H1 (cell line): ENCODE results near the gene CHTF18.

Experiments used
- ASH2L ChIP-seq: fragments of 200-600, 300-600 bp; sonication (generic); IDR thresholded peaks from one replicate; pipeline ENCODE4 v1.7.1; 2017; ENCODE audit warnings: low read length
- CBX8 ChIP-seq: fragments of 300-800, 300-1000 bp; sonication (generic); IDR thresholded peaks from 2 replicates; pipeline ENCODE4 v1.7.1; 2016; ENCODE audit warnings: low read depth, low read length, borderline replicate concordance
- CEBPB ChIP-seq: IDR thresholded peaks from 2 replicates; pipeline ENCODE4 v1.6.1; 2012; ENCODE audit warnings: low read depth, low read length
- CREB1 ChIP-seq: IDR thresholded peaks from 2 replicates; pipeline ENCODE4 v1.6.1; 2012; ENCODE audit warnings: inconsistent platforms
- CTBP2 ChIP-seq: IDR thresholded peaks from 2 replicates; pipeline ENCODE4 v1.7.0; 2011; ENCODE audit warnings: borderline replicate concordance, mild to moderate bottlenecking, moderate library complexity, mixed read lengths, low read length; ENCODE audit not compliant: insufficient read depth, insufficient read length
- EZH2 ChIP-seq: fragments of 200-600 bp; sonication (generic); IDR thresholded peaks from 2 replicates; pipeline ENCODE4 v1.7.1; 2012; ENCODE audit warnings: low read depth, mild to moderate bottlenecking, moderate library complexity, low read length, inconsistent platforms; ENCODE audit not compliant: severe bottlenecking
- POLR2A ChIP-seq, 2 experiments: IDR thresholded peaks; 1 replicate in 1 of 2; 2 replicates in 1 of 2; pipeline ENCODE4 v1.6.1; 2011; ENCODE audit warnings: low read depth in 2 of 2, low read length in 2 of 2, mild to moderate bottlenecking in 2 of 2; ENCODE audit errors: control extremely low read depth in 1 of 2
- SUZ12 ChIP-seq: fragments of 200-600 bp; sonication (generic); IDR thresholded peaks from 2 replicates; pipeline ENCODE4 v1.6.1; 2012; ENCODE audit warnings: mild to moderate bottlenecking, inconsistent platforms, low read length, moderate library complexity, mixed read lengths
- ZNF274 ChIP-seq: IDR thresholded peaks from 2 replicates; pipeline ENCODE4 v1.7.0; 2012; ENCODE audit warnings: low read length, borderline replicate concordance; ENCODE audit errors: extremely low read depth
- TF ChIP-seq, protein P1 (sequence below), 3 experiments: IDR thresholded peaks; 1 replicate in 2 of 3; 2 replicates in 1 of 3; pipeline versions ENCODE4 v1.5.1 to v1.6.1; 2011; ENCODE audit warnings: low read length in 3 of 3, mild to moderate bottlenecking in 3 of 3, inconsistent platforms in 2 of 3, low read depth in 1 of 3, moderate library complexity in 1 of 3; ENCODE audit not compliant: insufficient read depth in 1 of 3; ENCODE audit errors: control extremely low read depth in 1 of 3
- TF ChIP-seq, protein P2 (sequence below): IDR thresholded peaks from 2 replicates; pipeline ENCODE4 v1.6.1; 2011; ENCODE audit warnings: low read length, improper control_type of control experiment

DNA sequence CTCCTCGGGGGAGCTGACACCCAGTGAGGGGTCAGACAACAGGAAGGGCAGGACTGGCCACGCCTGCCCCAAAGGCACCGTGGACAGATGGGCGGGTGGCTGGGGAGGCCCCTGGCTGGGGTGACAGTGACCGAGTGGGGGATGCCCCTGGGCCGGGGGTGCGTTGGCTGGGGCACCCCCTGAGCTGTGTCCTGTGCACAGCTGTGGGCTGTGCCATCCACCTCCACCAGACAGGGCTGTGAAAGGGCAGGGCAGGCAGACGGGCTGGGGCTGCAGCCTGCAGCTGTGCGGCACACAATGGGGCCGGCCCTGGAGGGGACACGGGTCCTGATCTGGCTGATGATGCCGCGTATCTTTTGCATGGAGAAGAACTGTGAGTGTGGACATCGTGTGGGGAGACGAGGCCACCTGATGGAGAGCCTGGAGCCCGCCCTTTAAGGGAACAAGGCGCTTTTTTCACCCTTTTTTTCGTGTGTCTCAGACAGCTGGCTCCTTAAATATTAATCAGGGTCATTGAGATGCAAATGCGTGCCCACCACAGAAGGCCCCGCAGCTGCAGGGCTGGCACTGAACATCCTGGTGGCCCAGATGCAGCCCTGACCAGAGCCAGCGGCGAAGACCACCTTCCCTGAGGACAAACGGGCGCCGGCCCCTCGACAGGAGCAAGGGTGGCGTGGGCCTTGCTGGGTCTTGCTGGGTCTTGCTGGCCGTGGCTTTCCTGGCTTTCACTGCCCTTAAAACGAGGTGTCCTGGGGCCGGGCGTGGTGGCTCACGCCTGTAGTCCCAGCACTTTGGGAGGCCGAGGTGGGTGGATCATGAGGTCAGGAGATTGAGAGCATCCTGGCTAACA lies 54.5 kb downstream of the CHTF18 start:
- TF ChIP-seq, protein P1, sequence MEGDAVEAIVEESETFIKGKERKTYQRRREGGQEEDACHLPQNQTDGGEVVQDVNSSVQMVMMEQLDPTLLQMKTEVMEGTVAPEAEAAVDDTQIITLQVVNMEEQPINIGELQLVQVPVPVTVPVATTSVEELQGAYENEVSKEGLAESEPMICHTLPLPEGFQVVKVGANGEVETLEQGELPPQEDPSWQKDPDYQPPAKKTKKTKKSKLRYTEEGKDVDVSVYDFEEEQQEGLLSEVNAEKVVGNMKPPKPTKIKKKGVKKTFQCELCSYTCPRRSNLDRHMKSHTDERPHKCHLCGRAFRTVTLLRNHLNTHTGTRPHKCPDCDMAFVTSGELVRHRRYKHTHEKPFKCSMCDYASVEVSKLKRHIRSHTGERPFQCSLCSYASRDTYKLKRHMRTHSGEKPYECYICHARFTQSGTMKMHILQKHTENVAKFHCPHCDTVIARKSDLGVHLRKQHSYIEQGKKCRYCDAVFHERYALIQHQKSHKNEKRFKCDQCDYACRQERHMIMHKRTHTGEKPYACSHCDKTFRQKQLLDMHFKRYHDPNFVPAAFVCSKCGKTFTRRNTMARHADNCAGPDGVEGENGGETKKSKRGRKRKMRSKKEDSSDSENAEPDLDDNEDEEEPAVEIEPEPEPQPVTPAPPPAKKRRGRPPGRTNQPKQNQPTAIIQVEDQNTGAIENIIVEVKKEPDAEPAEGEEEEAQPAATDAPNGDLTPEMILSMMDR (IDR thresholded peaks at IDR 0.05; ENCODE audit: control extremely low read depth in 1 of 3, insufficient read depth in 1 of 3, low read depth in 1 of 3, low read length in 3 of 3), result no peak
- TF ChIP-seq POLR2A (IDR thresholded peaks at IDR 0.05; ENCODE audit: control extremely low read depth in 1 of 2, low read depth in 2 of 2, low read length in 2 of 2), result no peak
- TF ChIP-seq ASH2L, result no peak
- TF ChIP-seq, protein P2, sequence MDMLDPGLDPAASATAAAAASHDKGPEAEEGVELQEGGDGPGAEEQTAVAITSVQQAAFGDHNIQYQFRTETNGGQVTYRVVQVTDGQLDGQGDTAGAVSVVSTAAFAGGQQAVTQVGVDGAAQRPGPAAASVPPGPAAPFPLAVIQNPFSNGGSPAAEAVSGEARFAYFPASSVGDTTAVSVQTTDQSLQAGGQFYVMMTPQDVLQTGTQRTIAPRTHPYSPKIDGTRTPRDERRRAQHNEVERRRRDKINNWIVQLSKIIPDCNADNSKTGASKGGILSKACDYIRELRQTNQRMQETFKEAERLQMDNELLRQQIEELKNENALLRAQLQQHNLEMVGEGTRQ, result no peak
- no peak for TF ChIP-seq CREB1
- no peak for TF ChIP-seq CEBPB
- no peak for TF ChIP-seq ZNF274
- no peak for TF ChIP-seq SUZ12
- no peak for TF ChIP-seq CBX8
- no peak for TF ChIP-seq EZH2
- TF ChIP-seq CTBP2, result no peak
